ENCODE data around the gene CALD1.

CALD1 gene

GRCh38 chr7:134882481-134882880 lies 103.0 kb downstream of the CALD1 start (continued):
- TF ChIP-seq GLIS1 (tag by site-specific recombination; IDR thresholded peaks at IDR 0.05) = no peak
- no peak for TF ChIP-seq ZNF433 (tag by site-specific recombination; IDR thresholded peaks at IDR 0.05; ENCODE audit: low read depth)
- TF ChIP-seq FEZF1 (tag by site-specific recombination; IDR thresholded peaks at IDR 0.05) = no peak
- TF ChIP-seq ZNF561 (tag by site-specific recombination; IDR thresholded peaks at IDR 0.05; ENCODE audit: borderline replicate concordance) = no peak
- TF ChIP-seq ZNF654 (tag by site-specific recombination; IDR thresholded peaks at IDR 0.05; ENCODE audit: low read depth) = no peak
- TF ChIP-seq ZNF645 (tag by site-specific recombination; IDR thresholded peaks at IDR 0.05) = no peak
- no peak for TF ChIP-seq ZNF707 (tag by site-specific recombination; IDR thresholded peaks at IDR 0.05)
- TF ChIP-seq ZNF341 (tag by site-specific recombination; IDR thresholded peaks at IDR 0.05; ENCODE audit: low read depth) = no peak
- TF ChIP-seq ZBTB49 (tag by site-specific recombination; IDR thresholded peaks at IDR 0.05; ENCODE audit: low read depth) = no peak
- no peak for TF ChIP-seq ZNF10 (tag by site-specific recombination; IDR thresholded peaks at IDR 0.05)

- TF ChIP-seq ZNF449 (tag by site-specific recombination; IDR thresholded peaks at IDR 0.05) = 0 out of 2 replicates have a peak, but pooled peaks have one; percentile 15
- peak; percentile 68 for TF ChIP-seq PRDM1 (tag by site-specific recombination; IDR thresholded peaks at IDR 0.05)
- TF ChIP-seq ZNF600 (tag by site-specific recombination; IDR thresholded peaks at IDR 0.05) = 0 out of 2 replicates have a peak, but pooled peaks have one; percentile 13
- peak; percentile 57; the same call in 1 of the 2 replicates for TF ChIP-seq BCL6B (tag by site-specific recombination; IDR thresholded peaks at IDR 0.05)
- no peak for TF ChIP-seq ZBTB49 (tag by site-specific recombination; IDR thresholded peaks at IDR 0.05; ENCODE audit: low read depth)
- no peak for TF ChIP-seq ZNF561 (tag by site-specific recombination; IDR thresholded peaks at IDR 0.05; ENCODE audit: borderline replicate concordance)
- no peak for TF ChIP-seq GFI1B (tag by site-specific recombination; IDR thresholded peaks at IDR 0.05)
- TF ChIP-seq ZNF660 (tag by site-specific recombination; IDR thresholded peaks at IDR 0.05) = peak; percentile 57; the same call in 1 of the 2 replicates
- TF ChIP-seq HOXC10 (CRISPR knock-in tag; IDR thresholded peaks at IDR 0.05) = no peak
- TF ChIP-seq ZNF341 (tag by site-specific recombination; IDR thresholded peaks at IDR 0.05; ENCODE audit: low read depth) = no peak
- TF ChIP-seq ZNF707 (tag by site-specific recombination; IDR thresholded peaks at IDR 0.05) = no peak
- Histone ChIP-seq H3K4me1 (ENCODE audit: control insufficient read depth, insufficient read depth, low read length) (peaks cover 19% of the 10 kb centered on the region), H3K4me3 (ENCODE audit: low read depth, low read length) (no peak overlapping the region), H3K27ac (ENCODE audit: extremely low read depth, low read depth, low read length) (peak overlapping the region; percentile 40), H3K36me3 (ENCODE audit: control insufficient read depth in 2 of 2, insufficient read depth in 1 of 2, low read length in 2 of 2) (no peaks in the 10 kb centered on the region), H3K9me3 (ENCODE audit: control insufficient read depth, insufficient read depth, low read depth, low read length) (no peaks in the 10 kb centered on the region)
- POLR2A ChIA-PET = interaction anchor here (1.1 to 1.3 kb wide), 3 partner anchors 30 to 107 kb away, joined by 3 to 4 read pairs (median 3); partner anchors contain the start of genes AGBL3 and CALD1
- CTCF ChIA-PET = interaction anchor here (0.6 to 1.1 kb wide), 3 partner anchors 14 to 186 kb away, joined by 3 to 4 read pairs (median 4); no protein-coding TSS in a partner anchor
Measured at GRCh38 chr7:134885967-134886352, 106.5 kb downstream of the CALD1 start.

All from HEK293 (cell line).